Measurements from ENCODE around the gene AOC3. TPM values are rescaled to one million over a fixed set of nuclear protein-coding genes. Genes with fewer than 3 reads are reported as not detected.

AOC3 gene
- total and polyA plus RNA-seq, 2 of the 4 experiments (the other 2 are of a cell fraction), result 0.17 TPM; not detected in 1

DNA sequence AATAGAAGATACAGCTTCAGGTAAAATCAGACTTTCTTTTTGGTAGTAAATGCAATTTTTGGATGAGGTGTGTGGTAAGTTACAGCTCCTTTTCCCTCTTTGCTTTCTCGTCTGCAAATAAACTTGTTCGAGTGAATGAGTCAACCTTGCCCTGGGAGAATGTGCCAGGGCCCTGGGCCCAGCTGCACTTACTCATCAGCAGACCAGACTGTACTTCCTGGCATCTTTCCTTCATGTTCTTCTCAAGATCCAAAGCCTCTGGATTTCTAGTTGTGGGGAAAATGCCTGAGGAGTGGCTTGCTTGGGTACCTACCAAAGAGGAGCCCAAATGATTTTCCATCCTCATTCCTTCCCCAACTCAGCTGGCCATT is 44.2 kb downstream of the AOC3 start:
- dilution Hi-C loops (cut with HindIII; ENCODE audit: low sequenced_read_pairs, unreplicated experiment) (no loop called here), intact Hi-C loops (cut with micrococcal nuclease) (no loop called here), in situ Hi-C loops (cut with MboI; ENCODE audit: low sequenced_read_pairs) (loop anchor here (25.0 kb wide), 1 partner anchor 417 kb away; no protein-coding TSS in a partner anchor)
- no peaks in the 10 kb centered on the region for H4K20me1 ChIP-seq (ENCODE audit: insufficient read depth, low read length)
- ATAC-seq (ENCODE audit: low read depth) (peak; percentile 66), DNase-seq (peak; percentile 90)
- no peak overlapping the region for H2AK9ac ChIP-seq (replicated peaks; ENCODE audit: low read depth, low read length, poor library complexity)
- no peaks in the 10 kb centered on the region for H3K36me3 ChIP-seq (ENCODE audit: control insufficient read depth, insufficient read depth, low read length)
- H2BK120ac ChIP-seq (ENCODE audit: low read depth, low read length), result no peak overlapping the region; the same call in 1 of the 2 replicates
- H3K9me3 ChIP-seq (ENCODE audit: control insufficient read depth, insufficient read depth, low read length), result no peaks in the 10 kb centered on the region
- no peak overlapping the region for H3K27ac ChIP-seq (ENCODE audit: insufficient read depth, low read length)
- H4K91ac ChIP-seq (ENCODE audit: insufficient read depth, low read depth, low read length), result no peak overlapping the region
- no peak overlapping the region for H2AFZ ChIP-seq (replicated peaks; ENCODE audit: low read length, poor library complexity)
- no TSS peak for BruUV-seq (replicated peaks)
- H3K4ac ChIP-seq (ENCODE audit: low read depth, low read length), result no peak overlapping the region
- no peak overlapping the region for H2AK5ac ChIP-seq (ENCODE audit: low read depth, low read length)
- ChIA-PET CTCF (no interaction called here), POLR2A (ENCODE audit: unreplicated experiment) (no interaction called here)
- no peak overlapping the region for H2BK15ac ChIP-seq (ENCODE audit: low read depth, low read length)
- no peak overlapping the region for H2BK20ac ChIP-seq (ENCODE audit: low read depth, low read length)
- H3K4me2 ChIP-seq (ENCODE audit: low read depth, low read length), result no peak overlapping the region
- no peak overlapping the region for H2BK5ac ChIP-seq (ENCODE audit: low read depth, low read length, poor library complexity, severe bottlenecking)
- H3K4me3 ChIP-seq (ENCODE audit: insufficient read depth, low read depth, low read length), result no peak overlapping the region
- H3K9ac ChIP-seq (ENCODE audit: low read depth, low read length), result no peak overlapping the region
- H3K56ac ChIP-seq (ENCODE audit: extremely low read depth, insufficient read depth, low read length), result no peak overlapping the region
- H4K5ac ChIP-seq (ENCODE audit: low read depth, low read length), result no peak overlapping the region
- H3K14ac ChIP-seq (replicated peaks; ENCODE audit: low read depth, low read length), result no peak overlapping the region
- H3K27me3 ChIP-seq (ENCODE audit: control insufficient read depth, insufficient read depth, low read length), result peaks cover 12% of the 10 kb centered on the region
- peaks cover 6% of the 10 kb centered on the region; the same call in 1 of the 2 replicates for H3K4me1 ChIP-seq (ENCODE audit: control insufficient read depth, insufficient read depth, low read length)
- no peaks in the 10 kb centered on the region for H3K79me1 ChIP-seq (ENCODE audit: low read depth in 1 of 2, low read length in 2 of 2)
- H3K18ac ChIP-seq (ENCODE audit: low read depth, low read length), result no peak overlapping the region
- TF ChIP-seq BHLHE40 (IDR thresholded peaks at IDR 0.05; ENCODE audit: low read depth, low read length), result 0 out of 2 replicates have a peak, but pooled peaks have one; percentile 6
- no peak for TF ChIP-seq RAD21 (IDR thresholded peaks at IDR 0.05; ENCODE audit: low read length)
- TF ChIP-seq FOS (IDR thresholded peaks at IDR 0.05; ENCODE audit: low read depth, low read length), result peak; percentile 64
- no peak for TF ChIP-seq NFE2L2 (IDR thresholded peaks at IDR 0.05; ENCODE audit: low read depth, low read length)
- H3K9me1 ChIP-seq (ENCODE audit: insufficient read depth, low read length), result peaks cover 7% of the 10 kb centered on the region; the same call in 1 of the 2 replicates
- no peak overlapping the region for H3K23ac ChIP-seq (ENCODE audit: low read depth, low read length)
- no CpG with 5 or more reads among the region's 2 CpGs for WGBS, 2 experiments (ENCODE audit: extremely low coverage in 2 of 2, insufficient read length in 1 of 2)
- no peak overlapping the region for H4K8ac ChIP-seq (ENCODE audit: low read depth in 2 of 2, low read length in 2 of 2)

Measured in IMR-90 (cell line).